NCI-H82 treated with DMSO at 0.1 percent for 48 hours (cell line): ENCODE measurements around the gene CFAP44.
"Not testable (repeated sequence)": the region's sequence is repeated elsewhere in the genome, so short reads cannot be mapped to it uniquely, and the experiment has no call there.

Experiments used
- DNase-seq: peaks from one replicate; lab custom pipeline; 2025; ENCODE audit not compliant: unreplicated experiment; lab: John Stamatoyannopoulos, UW

The CFAP44 gene

DNA sequence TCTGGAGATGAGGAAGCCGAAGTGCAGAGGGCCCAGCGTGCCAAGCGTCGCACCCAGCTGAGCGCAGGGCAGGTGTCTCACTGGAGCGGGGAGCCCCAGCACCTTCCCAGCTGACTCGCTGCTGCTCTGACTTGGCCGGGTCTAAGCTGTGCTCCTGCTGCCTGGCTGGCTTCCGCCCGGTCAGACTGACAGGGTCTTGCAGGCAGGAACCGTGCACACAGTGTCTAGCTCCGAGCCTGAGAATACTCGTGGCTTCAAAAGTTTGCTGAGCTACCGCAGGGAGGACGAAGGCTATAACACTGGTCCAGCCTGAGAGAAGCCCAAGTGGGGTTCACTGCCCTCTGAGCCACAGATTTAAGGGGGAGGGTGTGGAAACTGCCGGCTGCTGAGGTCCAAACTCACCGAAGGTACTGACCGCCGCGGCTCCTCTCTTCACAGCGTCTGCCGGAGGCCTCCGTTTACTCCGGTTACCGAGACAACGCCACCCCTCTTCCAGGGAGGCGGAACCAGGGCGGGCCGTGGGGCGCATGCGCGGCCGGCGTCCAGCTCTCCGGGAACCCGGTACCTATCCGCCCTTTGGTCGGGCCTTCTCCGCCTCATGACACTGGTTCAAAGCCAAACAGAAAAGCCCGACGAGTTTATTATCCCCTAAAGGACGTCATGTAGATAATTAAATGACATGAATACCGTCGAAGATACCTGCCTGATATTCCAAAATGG, at the start of gene CFAP44:
Gene CFAP44, minus strand, starts transcription at position 443 of the 720 bp plus-strand sequence. CDS start 7,829 bp downstream, outside the sequence.
- DNase-seq = no peak

GRCh38 chr3:113485161-113485609, 43.9 kb upstream of the CFAP44 start:
- no peak for DNase-seq

- DNase-seq = no peak
Observed at GRCh38 chr3:113468539-113468938, 27.2 kb upstream of the CFAP44 start.

DNA sequence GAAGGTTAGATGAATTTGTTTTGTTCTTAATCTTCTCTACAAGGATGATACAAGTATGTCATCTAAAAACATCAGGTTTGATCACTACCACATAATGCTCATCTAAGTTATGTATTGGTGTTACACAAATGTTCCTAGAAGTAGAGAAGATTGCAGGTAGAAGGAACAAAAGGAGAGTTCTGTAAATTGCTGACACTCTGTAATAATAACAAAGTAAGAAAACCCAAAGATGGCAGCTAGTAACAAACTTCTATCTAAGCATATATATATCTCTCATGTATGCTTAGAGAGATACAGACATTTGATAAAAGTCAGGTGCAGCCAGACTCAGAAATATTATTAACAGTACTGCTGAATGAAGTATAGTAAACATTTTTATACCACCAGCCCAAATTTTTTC, 20.2 kb upstream of the CFAP44 start:
- DNase-seq = no peak

DNA sequence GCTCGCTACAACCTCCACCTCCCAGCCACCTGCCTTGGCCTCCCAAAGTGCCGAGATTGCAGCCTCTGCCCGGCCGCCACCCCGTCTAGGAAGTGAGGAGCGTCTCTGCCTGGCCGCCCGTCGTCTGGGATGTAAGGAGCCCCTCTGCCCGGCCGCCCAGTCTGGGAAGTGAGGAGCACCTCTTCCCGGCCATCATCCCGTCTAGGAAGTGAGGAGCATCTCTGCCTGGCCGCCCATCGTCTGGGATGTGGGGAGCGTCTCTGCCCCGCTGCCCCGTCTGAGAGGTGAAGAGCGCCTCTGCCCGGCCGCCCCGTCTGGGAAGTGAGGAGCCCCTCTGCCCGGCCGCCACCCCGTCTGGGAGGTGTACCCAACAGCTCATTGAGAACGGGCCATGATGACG, 17.3 kb upstream of the CFAP44 start:
- not testable (repeated sequence) for DNase-seq

- no peak for DNase-seq
Observed at GRCh38 chr3:113455446-113455845, 14.2 kb upstream of the CFAP44 start.

DNA sequence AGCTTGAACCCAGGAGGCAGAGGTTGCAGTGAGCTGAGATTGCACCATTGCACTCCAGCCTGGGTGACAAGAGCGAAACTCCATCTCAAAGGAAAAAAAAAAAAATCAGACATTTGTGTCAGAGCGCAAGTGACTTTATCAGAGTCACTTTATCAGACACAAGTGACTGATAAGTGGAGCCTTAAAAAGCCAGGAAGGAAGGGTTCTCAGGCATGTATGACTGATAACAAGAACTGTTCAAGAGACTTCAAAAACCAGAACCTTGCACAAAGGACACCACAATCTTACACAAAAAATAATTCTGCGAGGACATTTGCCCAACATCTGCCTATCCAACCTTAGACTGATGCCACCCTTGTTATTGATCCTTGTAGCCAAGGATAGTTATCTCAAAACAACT, 13.3 kb upstream of the CFAP44 start:
- DNase-seq = no peak

DNA sequence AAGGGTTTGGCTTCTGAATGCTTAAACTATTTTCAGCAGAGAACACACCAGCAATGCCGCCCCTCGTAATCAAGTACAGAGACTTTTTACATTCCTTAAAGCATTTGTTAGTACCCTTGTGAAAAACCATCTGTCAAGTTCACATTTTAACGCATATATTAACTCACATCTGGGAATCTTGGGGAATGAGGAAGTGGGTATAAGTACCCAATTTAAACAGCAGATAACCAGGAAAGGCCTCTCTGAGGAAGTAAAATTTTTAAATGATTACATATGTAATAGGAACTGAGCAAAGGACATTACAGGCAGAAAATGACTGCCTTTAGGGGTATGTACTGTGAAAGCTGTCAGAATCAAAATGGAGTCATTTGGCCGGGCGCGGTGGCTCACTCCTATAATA, 12.8 kb upstream of the CFAP44 start:
- DNase-seq = no peak

DNA sequence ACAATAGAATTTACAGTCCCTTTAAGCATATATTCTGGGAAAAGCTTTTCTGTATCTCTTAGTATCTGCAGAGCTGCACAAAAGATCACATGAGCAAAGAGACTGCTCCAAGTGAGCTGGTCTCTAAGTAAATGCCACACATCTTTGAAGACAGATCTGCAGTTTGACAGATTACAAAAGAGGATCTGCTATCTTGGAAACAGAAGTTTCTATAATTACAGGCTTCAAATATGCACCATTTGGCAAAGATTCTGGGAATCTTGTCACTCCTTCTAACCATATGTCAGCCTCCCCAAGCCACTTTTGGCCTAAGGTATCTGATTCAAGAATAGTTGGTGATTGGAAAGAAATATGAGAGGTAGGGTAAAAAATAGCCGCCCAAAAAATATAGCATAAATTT, 9.6 kb upstream of the CFAP44 start:
- no peak for DNase-seq

- no peak for DNase-seq
Observed at GRCh38 chr3:113439606-113440005, 1.7 kb downstream of the CFAP44 start.

DNA sequence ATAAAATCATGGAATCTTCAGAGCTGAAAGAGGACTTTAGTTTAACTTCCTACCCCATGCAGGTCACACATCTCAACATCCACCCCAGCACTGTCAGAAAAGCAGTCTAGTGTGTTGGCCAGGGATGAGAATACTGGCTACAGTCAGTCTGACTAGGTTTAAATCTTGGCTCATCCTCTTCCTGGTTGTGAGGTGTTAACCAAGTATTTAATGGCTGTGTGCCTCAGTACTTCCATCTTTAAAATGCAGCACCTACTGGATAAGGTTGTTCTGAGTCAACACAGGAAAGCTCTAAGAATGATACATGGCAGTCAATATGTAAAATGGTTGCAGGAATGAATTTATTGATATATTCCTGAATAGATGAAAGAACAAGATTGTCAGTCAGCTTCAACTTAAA, 3.1 kb downstream of the CFAP44 start:
- no peak for DNase-seq

DNA sequence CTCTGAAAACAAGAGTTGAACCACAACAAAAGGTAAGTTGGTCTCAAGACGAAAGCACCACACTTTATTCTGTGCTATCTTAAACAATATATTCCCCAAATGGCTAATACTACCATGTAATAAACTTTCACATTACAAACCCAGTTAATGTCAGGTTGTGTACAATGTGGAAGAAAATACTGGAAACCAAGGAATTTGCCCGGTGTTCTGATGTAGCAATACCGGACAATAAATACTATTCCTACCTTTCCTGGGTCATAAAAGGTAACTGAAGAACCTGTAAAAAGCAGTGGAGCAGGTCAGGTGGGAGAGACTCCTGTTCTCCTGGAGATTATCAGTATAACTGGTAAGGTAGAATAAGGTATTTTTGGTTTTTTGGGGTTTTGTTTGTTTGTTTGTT, 3.9 kb downstream of the CFAP44 start:
- no peak for DNase-seq

GRCh38 chr3:113436809-113437208, 4.5 kb downstream of the CFAP44 start:
- no peak for DNase-seq

DNA sequence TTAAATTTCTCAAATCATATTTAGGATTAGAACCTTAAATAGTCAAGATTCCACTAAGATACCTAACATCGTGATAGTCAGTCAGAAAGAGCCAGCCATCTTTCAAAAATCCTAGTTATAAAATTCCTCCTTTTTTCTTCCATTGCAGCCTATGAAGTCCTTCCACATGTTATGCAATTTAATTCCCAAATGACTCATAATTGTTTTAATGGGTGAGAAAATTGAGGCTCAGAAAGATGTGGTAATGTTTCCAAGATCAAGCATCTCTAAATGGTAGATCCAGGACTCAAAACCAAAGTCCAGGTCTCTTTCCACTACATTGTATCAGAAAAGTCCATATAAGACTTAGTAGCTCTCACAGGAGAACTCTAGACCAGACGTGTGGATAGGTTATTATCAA, 9.5 kb downstream of the CFAP44 start:
- no peak for DNase-seq

DNA sequence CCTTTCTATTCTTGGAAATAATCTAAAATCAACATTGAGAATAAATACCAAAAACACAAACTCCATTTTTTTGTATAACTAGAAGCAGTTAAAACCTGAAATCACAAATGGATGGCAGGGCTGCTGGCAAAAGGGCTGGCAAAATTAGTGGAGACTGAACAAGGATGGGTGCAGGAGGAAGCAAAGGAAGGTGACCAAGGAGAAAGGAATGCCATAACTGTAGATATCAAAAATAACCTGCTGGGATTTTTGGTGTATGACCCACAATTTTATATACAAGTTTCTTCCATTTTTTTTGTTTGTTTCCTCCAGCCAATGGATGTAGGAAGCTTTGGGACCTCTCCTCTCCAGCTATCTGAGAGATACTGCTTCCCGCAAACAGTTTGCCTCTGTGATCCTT, 12.7 kb downstream of the CFAP44 start:
- DNase-seq = no peak

- DNase-seq = no peak
Observed at GRCh38 chr3:113423699-113424098, 17.6 kb downstream of the CFAP44 start.

DNA sequence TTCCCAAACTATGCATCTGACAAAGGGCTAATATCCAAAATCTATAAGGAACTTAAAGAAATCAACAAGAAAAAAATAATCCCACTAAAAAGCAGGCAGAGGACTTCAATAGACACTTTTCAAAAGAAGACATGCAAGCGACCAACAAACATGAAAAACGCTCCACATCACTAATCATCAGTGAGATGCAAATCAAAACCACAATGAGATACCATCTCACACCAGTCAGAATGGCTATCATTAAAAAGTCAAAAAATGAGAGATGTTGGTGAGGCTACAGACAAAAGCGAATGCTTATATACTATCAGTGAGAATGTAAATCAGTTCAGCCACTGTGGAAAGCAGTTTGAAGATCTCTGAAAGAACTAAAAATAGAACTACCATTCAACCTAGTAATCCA, 20.2 kb downstream of the CFAP44 start:
- DNase-seq = no peak

GRCh38 chr3:113409676-113410075, 31.6 kb downstream of the CFAP44 start:
- no peak for DNase-seq

DNA sequence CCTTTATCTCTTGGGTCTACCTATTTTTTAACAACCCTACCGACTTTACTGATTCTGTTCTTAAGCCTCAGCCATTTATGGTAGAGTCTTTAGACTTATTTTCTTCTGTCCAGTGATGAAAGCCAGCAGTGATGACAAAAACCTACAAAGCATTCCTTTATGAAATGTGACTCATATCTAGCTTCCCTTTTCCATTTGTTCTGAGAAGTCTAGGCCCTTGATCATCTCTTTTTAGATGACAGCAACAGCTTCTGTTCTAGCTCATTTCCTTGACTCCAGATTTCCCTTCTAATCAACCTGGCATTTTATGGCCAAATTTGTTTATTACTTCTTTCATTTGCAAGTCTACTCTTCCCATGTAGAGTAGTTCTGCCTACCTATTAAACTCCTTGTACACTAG, 36.1 kb downstream of the CFAP44 start:
- DNase-seq = no peak

DNA sequence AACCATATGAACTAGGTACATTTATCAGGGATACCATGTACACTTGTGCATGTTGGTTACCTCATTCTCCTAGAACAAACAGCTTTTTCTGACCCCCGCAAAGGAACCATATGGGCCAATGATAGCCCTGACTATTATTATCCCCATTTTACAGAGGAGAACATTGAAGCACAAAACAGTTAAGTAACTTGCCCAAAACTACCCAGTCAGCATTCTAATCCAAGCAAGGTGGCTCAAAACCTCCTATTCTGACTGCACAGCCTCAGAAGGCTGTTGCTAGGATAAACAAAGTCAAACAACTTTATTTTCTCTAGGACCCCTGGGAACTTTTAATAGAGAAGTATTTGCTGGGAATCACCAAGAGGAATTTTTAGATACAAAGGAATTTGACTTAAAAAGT, 36.7 kb downstream of the CFAP44 start:
- DNase-seq = no peak
